Liver (tissue), 3 donors: ENCODE data around the gene LRRFIP1.
"Not testable (repeated sequence)": the region's sequence is repeated elsewhere in the genome, so short reads cannot be mapped to it uniquely, and the experiment has no call there.

ENCODE experiments used
- GABPA ChIP-seq, 2 donors: IDR thresholded peaks in 1 of 2; conservative IDR thresholded peaks in 1 of 2; 2 replicates each; pipeline ENCODE4 v1.6.1; 2016; ENCODE audit warnings: antibody characterized with exemption in 2 of 2, mild to moderate bottlenecking in 1 of 2, moderate library complexity in 1 of 2
- RAD21 ChIP-seq, 2 donors: IDR thresholded peaks; 2 replicates each; pipeline ENCODE4 v1.6.1; 2016; ENCODE audit warnings: antibody characterized with exemption in 2 of 2, mild to moderate bottlenecking in 2 of 2
- RXRA ChIP-seq, 2 donors: IDR thresholded peaks; 2 replicates each; pipeline ENCODE4 v1.6.1; 2017 to 2018; ENCODE audit warnings: antibody characterized with exemption in 2 of 2, mild to moderate bottlenecking in 1 of 2
- SP1 ChIP-seq: IDR thresholded peaks from 2 replicates; pipeline ENCODE4 v1.6.1; 2018; ENCODE audit warnings: antibody characterized with exemption, mild to moderate bottlenecking
- TAF1 ChIP-seq: conservative IDR thresholded peaks from 2 replicates; pipeline ENCODE4 v1.6.1; 2016; ENCODE audit warnings: antibody characterized with exemption, mild to moderate bottlenecking
- YY1 ChIP-seq: IDR thresholded peaks from 2 replicates; pipeline ENCODE4 v1.6.1; 2016; ENCODE audit warnings: antibody characterized with exemption, mild to moderate bottlenecking
- TF ChIP-seq, protein P1 (sequence below): fragments of 150-350 bp; IDR thresholded peaks from 2 replicates; pipeline ENCODE4 v1.5.1; 2017; ENCODE audit warnings: improper control_type of control experiment, low read depth, low read length; ENCODE audit not compliant: missing input control
- TF ChIP-seq, protein P2 (sequence below): IDR thresholded peaks from 2 replicates; pipeline ENCODE4 v1.6.1; 2016; ENCODE audit warnings: antibody characterized with exemption
- TF ChIP-seq, protein P3 (sequence below): IDR thresholded peaks from 2 replicates; pipeline ENCODE4 v1.6.1; 2016; ENCODE audit warnings: antibody characterized with exemption, mild to moderate bottlenecking
- donor health status: healthy.
- donor health status: healthy.

DNA sequence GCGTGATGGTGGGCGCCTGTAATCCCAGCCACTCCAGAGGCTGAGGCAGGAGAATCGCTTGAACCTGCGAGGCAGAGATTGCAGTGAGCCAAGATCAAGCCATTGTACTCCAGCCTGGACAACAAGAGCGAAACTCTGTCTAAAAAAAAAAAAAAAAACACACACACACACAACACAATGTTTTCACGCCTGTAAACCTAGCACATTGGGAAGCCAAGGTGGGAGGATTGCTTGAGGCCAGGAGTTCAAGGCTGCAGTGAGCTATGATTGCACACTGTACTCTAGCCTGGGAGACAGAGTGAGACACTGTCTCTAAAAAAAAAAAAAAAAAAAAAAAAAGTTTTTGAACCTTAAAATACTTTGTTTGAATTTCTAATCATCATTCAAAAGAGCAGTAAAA is 137.7 kb downstream of the LRRFIP1 start:
- TF ChIP-seq, protein P1, sequence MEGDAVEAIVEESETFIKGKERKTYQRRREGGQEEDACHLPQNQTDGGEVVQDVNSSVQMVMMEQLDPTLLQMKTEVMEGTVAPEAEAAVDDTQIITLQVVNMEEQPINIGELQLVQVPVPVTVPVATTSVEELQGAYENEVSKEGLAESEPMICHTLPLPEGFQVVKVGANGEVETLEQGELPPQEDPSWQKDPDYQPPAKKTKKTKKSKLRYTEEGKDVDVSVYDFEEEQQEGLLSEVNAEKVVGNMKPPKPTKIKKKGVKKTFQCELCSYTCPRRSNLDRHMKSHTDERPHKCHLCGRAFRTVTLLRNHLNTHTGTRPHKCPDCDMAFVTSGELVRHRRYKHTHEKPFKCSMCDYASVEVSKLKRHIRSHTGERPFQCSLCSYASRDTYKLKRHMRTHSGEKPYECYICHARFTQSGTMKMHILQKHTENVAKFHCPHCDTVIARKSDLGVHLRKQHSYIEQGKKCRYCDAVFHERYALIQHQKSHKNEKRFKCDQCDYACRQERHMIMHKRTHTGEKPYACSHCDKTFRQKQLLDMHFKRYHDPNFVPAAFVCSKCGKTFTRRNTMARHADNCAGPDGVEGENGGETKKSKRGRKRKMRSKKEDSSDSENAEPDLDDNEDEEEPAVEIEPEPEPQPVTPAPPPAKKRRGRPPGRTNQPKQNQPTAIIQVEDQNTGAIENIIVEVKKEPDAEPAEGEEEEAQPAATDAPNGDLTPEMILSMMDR: not testable (repeated sequence)
- TF ChIP-seq TAF1; RAD21 (IDR thresholded peaks at IDR 0.05); SP1; YY1; GABPA (IDR thresholded peaks at IDR 0.05 in 1 of 2, conservative IDR thresholded peaks at IDR 0.05 in 1 of 2); RXRA (IDR thresholded peaks at IDR 0.05): not testable (repeated sequence)
- TF ChIP-seq, protein P2, sequence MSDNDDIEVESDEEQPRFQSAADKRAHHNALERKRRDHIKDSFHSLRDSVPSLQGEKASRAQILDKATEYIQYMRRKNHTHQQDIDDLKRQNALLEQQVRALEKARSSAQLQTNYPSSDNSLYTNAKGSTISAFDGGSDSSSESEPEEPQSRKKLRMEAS: not testable (repeated sequence)
- TF ChIP-seq, protein P3, sequence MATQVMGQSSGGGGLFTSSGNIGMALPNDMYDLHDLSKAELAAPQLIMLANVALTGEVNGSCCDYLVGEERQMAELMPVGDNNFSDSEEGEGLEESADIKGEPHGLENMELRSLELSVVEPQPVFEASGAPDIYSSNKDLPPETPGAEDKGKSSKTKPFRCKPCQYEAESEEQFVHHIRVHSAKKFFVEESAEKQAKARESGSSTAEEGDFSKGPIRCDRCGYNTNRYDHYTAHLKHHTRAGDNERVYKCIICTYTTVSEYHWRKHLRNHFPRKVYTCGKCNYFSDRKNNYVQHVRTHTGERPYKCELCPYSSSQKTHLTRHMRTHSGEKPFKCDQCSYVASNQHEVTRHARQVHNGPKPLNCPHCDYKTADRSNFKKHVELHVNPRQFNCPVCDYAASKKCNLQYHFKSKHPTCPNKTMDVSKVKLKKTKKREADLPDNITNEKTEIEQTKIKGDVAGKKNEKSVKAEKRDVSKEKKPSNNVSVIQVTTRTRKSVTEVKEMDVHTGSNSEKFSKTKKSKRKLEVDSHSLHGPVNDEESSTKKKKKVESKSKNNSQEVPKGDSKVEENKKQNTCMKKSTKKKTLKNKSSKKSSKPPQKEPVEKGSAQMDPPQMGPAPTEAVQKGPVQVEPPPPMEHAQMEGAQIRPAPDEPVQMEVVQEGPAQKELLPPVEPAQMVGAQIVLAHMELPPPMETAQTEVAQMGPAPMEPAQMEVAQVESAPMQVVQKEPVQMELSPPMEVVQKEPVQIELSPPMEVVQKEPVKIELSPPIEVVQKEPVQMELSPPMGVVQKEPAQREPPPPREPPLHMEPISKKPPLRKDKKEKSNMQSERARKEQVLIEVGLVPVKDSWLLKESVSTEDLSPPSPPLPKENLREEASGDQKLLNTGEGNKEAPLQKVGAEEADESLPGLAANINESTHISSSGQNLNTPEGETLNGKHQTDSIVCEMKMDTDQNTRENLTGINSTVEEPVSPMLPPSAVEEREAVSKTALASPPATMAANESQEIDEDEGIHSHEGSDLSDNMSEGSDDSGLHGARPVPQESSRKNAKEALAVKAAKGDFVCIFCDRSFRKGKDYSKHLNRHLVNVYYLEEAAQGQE: not testable (repeated sequence)
